ENCODE results near the gene LHPP.

Gene LHPP

DNA sequence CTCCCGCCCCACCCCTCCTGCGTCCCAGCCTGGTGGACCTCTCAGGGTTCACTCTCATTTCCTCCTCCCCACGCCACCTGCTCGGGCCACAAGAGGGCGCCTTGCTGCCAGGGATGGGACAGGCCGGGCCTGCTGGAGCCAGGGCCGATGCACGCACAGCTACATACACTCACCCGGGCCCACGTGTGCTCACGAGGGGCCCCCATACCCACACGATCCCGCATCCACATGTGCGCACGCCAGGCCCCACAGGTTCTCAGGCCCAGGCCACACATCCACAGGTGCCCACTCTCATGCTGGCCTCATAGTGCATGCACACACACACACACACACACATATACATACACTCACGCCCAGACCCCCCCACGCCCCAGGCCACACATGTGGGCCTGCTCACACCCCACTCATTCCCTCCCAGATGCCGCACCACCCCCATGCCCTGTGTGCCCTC, 68.6 kb downstream of the LHPP start (continued):
- TF ChIP-seq ZBTB6 (tag by site-specific recombination; IDR thresholded peaks at IDR 0.05) (no peak), EGR2 (tag by site-specific recombination; IDR thresholded peaks at IDR 0.05; ENCODE audit: low read depth) (peak; percentile 49; the same call in 1 of the 2 replicates), ZNF132 (tag by site-specific recombination; IDR thresholded peaks at IDR 0.05; ENCODE audit: borderline replicate concordance) (no peak), ZNF2 (tag by site-specific recombination; IDR thresholded peaks at IDR 0.05) (peak; percentile 90), KLF1 (tag by site-specific recombination; IDR thresholded peaks at IDR 0.05) (peak; percentile 29; the same call in 1 of the 2 replicates), ZNF274 (IDR thresholded peaks at IDR 0.05; ENCODE audit: low read length) (no peak), ZNF274 (tag by site-specific recombination; IDR thresholded peaks at IDR 0.05; ENCODE audit: borderline replicate concordance) (no peak), ZNF302 (tag by site-specific recombination; IDR thresholded peaks at IDR 0.05; ENCODE audit: low read depth) (no peak), ZNF280D (tag by site-specific recombination; IDR thresholded peaks at IDR 0.05) (no peak), ZSCAN16 (tag by site-specific recombination; IDR thresholded peaks at IDR 0.05) (no peak), ZNF596 (tag by site-specific recombination; IDR thresholded peaks at IDR 0.05) (no peak), ZNF658 (tag by site-specific recombination; IDR thresholded peaks at IDR 0.05) (no peak), TCF7L2 (IDR thresholded peaks at IDR 0.05; ENCODE audit: borderline replicate concordance, low read depth, low read length) (no peak), SCRT2 (tag by site-specific recombination; IDR thresholded peaks at IDR 0.05) (peak; percentile 91), REST (tag by site-specific recombination; IDR thresholded peaks at IDR 0.05) (peak; percentile 37; the same call in 1 of the 2 replicates), KLF9 (tag by site-specific recombination; IDR thresholded peaks at IDR 0.05; ENCODE audit: low read depth) (peak; percentile 31; the same call in 1 of the 2 replicates), KLF16 (tag by site-specific recombination; IDR thresholded peaks at IDR 0.05) (peak; percentile 88), SP7 (tag by site-specific recombination; IDR thresholded peaks at IDR 0.05) (peak; percentile 62), ZNF394 (tag by site-specific recombination; IDR thresholded peaks at IDR 0.05; ENCODE audit: borderline replicate concordance) (0 out of 2 replicates have a peak, but pooled peaks have one; percentile 20), PRDM4 (tag by site-specific recombination; IDR thresholded peaks at IDR 0.05) (no peak)
- TF ChIP-seq, protein P1, sequence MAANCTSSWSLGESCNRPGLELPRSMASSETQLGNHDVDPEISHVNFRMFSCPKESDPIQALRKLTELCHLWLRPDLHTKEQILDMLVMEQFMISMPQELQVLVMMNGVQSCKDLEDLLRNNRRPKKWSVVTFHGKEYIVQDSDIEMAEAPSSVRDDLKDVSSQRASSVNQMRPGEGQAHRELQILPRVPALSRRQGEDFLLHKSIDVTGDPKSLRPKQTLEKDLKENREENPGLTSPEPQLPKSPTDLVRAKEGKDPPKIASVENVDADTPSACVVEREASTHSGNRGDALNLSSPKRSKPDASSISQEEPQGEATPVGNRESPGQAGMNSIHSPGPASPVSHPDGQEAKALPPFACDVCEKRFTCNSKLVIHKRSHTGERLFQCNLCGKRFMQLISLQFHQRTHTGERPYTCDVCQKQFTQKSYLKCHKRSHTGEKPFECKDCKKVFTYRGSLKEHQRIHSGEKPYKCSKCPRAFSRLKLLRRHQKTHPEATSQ (tag by site-specific recombination; IDR thresholded peaks at IDR 0.05), result 0 out of 2 replicates have a peak, but pooled peaks have one; percentile 47
- TF ChIP-seq, protein P2, sequence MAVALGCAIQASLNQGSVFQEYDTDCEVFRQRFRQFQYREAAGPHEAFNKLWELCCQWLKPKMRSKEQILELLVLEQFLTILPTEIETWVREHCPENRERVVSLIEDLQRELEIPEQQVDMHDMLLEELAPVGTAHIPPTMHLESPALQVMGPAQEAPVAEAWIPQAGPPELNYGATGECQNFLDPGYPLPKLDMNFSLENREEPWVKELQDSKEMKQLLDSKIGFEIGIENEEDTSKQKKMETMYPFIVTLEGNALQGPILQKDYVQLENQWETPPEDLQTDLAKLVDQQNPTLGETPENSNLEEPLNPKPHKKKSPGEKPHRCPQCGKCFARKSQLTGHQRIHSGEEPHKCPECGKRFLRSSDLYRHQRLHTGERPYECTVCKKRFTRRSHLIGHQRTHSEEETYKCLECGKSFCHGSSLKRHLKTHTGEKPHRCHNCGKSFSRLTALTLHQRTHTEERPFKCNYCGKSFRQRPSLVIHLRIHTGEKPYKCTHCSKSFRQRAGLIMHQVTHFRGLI (tag by site-specific recombination; IDR thresholded peaks at IDR 0.05), result no peak
- TF ChIP-seq, protein P3, sequence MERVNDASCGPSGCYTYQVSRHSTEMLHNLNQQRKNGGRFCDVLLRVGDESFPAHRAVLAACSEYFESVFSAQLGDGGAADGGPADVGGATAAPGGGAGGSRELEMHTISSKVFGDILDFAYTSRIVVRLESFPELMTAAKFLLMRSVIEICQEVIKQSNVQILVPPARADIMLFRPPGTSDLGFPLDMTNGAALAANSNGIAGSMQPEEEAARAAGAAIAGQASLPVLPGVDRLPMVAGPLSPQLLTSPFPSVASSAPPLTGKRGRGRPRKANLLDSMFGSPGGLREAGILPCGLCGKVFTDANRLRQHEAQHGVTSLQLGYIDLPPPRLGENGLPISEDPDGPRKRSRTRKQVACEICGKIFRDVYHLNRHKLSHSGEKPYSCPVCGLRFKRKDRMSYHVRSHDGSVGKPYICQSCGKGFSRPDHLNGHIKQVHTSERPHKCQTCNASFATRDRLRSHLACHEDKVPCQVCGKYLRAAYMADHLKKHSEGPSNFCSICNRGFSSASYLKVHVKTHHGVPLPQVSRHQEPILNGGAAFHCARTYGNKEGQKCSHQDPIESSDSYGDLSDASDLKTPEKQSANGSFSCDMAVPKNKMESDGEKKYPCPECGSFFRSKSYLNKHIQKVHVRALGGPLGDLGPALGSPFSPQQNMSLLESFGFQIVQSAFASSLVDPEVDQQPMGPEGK (tag by site-specific recombination; IDR thresholded peaks at IDR 0.05), result peak; percentile 78
